Glutamatergic neuron (in vitro differentiated cells): ENCODE data around the gene NCAM1. TPM values are rescaled to one million over a fixed set of nuclear protein-coding genes. Genes with fewer than 3 reads are reported as not detected.
A peak's percentile ranks its signal among the peaks of the same experiment; 100 is the strongest.

ENCODE experiments used
- DNase-seq: peaks from one replicate; pipeline ENCODE4 v3.0.0; 2022
- H3K27ac Mint-ChIP-seq: one replicate; pipeline ENCODE4 v1.8.0; 2020; ENCODE audit warnings: mild to moderate bottlenecking, mixed read lengths, inconsistent platforms; ENCODE audit not compliant: unreplicated experiment
- H3K27me3 Mint-ChIP-seq: one replicate; pipeline ENCODE4 v1.8.0; 2020; ENCODE audit warnings: mild to moderate bottlenecking, moderate library complexity, mixed read lengths, inconsistent platforms; ENCODE audit not compliant: unreplicated experiment
- H3K36me3 Mint-ChIP-seq: one replicate; pipeline ENCODE4 v1.8.0; 2020; ENCODE audit warnings: mild to moderate bottlenecking, mixed read lengths, inconsistent platforms; ENCODE audit not compliant: unreplicated experiment
- H3K4me1 Mint-ChIP-seq: one replicate; pipeline ENCODE4 v1.8.0; 2020; ENCODE audit warnings: mild to moderate bottlenecking, low read depth, mixed read lengths, inconsistent platforms; ENCODE audit not compliant: unreplicated experiment
- H3K4me3 Mint-ChIP-seq: one replicate; pipeline ENCODE4 v1.8.0; 2020; ENCODE audit warnings: mild to moderate bottlenecking, mixed read lengths, inconsistent platforms; ENCODE audit not compliant: unreplicated experiment
- H3K9me3 Mint-ChIP-seq: one replicate; pipeline ENCODE4 v1.8.0; 2020; ENCODE audit warnings: mild to moderate bottlenecking, moderate library complexity, mixed read lengths, inconsistent platforms; ENCODE audit not compliant: unreplicated experiment
- total RNA-seq: library from RNA; stranded (reverse); fragmentation: NEBNext Ultra II Directional; extraction: Animal tissue kit (Norgen Biotek cat#: 25700); gene quantifications from one replicate; pipeline ENCODE4 v1.2.1, GENCODE V29; 2021; ENCODE audit not compliant: unreplicated experiment
- TF ChIP-seq, protein P1 (sequence below): fragments of 200-600 bp; sonication (generic); IDR thresholded peaks from one replicate; pipeline ENCODE4 v1.5.0; 2021; ENCODE audit not compliant: partially characterized antibody, unreplicated experiment

NCAM1 gene
- total RNA-seq, 1 donor from 2014 or later, result 819 TPM

DNA sequence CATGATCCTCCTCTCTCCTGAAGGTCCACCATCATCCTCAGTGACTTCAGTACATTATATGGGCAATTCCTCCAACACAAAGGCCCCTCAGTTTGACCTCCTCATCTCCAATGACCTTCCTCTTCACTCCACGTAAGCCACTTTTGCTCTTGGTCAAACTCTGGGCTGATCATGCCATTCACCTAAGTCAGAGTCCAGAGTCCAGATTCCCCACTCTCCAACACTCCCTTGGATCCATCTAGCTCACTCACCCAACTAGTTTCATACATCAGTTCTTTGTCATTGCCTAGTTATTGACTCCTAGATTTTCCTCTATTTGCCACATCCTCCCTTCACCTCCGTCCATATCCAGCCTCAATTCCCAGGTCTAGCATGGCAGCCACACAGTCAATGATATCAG, 322.7 kb downstream of the NCAM1 start:
- H3K36me3 Mint-ChIP-seq, result peaks cover 8% of the 10 kb centered on the region
- H3K4me1 Mint-ChIP-seq, result peaks cover 17% of the 10 kb centered on the region
- peaks cover 9% of the 10 kb centered on the region for H3K27me3 Mint-ChIP-seq
- TF ChIP-seq, protein P1, sequence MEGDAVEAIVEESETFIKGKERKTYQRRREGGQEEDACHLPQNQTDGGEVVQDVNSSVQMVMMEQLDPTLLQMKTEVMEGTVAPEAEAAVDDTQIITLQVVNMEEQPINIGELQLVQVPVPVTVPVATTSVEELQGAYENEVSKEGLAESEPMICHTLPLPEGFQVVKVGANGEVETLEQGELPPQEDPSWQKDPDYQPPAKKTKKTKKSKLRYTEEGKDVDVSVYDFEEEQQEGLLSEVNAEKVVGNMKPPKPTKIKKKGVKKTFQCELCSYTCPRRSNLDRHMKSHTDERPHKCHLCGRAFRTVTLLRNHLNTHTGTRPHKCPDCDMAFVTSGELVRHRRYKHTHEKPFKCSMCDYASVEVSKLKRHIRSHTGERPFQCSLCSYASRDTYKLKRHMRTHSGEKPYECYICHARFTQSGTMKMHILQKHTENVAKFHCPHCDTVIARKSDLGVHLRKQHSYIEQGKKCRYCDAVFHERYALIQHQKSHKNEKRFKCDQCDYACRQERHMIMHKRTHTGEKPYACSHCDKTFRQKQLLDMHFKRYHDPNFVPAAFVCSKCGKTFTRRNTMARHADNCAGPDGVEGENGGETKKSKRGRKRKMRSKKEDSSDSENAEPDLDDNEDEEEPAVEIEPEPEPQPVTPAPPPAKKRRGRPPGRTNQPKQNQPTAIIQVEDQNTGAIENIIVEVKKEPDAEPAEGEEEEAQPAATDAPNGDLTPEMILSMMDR, result no peak
- no peak for DNase-seq
- no peak overlapping the region for H3K4me3 Mint-ChIP-seq
- no peak overlapping the region for H3K27ac Mint-ChIP-seq
- H3K9me3 Mint-ChIP-seq, result peaks cover 3% of the 10 kb centered on the region

DNA sequence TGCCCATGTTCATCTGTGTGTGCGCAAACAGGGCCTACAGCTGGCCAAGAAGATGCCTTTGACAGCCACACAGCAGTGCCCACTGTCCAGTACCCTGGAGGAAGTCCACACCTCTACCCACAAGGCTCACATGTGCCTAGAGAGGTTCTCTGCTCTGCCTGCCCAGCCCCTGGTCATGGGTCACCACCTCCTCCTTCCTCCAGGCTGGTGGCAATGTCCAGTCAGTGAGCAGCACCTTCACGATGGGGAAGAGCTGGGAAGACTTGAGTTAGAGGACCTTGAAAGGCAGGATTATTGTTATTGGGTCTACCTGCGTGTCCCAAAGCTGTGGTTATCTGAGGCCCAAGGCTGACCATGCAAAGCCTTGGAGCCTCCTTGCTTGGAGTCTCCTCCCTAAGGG, 324.8 kb downstream of the NCAM1 start:
- Mint-ChIP-seq H3K27ac (no peak overlapping the region), H3K9me3 (peaks cover 3% of the 10 kb centered on the region), H3K4me1 (peaks cover 19% of the 10 kb centered on the region), H3K27me3 (peaks cover 9% of the 10 kb centered on the region), H3K36me3 (peaks cover 4% of the 10 kb centered on the region), H3K4me3 (no peak overlapping the region)
- DNase-seq, result no peak
- TF ChIP-seq, protein P1, result no peak

DNA sequence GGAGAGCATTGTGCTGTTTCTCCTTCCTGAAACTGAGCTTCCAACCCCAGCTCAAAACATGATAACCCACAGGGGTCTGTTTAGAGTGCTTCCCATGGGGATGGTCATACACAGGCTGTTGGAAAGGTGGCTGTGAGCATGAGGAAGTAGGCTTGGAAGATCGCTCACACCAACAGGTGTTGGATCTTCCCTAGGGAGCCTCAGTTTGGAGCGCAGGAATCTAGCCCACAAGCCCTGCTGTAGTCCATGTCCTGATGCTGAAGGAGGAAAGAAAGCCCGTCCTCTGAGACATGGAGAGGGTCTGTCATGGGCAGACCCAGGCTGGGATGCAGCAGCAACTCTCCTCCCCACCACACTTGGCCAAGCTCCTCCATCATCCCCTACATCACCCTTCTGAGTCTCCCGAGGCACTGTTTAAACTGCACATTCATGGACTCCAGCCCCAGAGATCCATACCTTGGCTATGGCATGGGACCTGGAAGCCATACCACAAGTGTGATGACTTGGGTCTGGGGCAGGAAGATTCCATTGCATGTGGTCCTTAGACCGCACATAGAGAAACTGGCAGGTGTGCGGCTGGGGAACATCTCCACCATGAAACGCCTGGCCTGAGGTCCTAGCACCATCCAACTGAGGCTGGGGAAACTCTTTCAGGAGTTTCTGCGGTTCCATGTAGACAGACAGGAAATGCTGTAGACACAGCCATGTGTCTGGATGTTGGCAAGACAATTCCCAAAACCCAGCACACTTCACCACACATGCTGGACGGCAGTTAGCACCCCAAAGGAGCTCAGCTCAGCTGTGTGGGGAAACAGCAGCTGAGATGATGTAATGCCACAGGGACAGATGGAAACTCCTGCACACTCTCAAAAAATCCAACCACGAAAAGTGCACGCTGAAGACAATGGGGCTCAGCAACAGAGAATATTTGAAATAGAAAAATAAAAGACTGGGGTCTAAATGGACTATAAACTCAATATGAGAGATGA, 325.6 kb downstream of the NCAM1 start:
- peak overlapping the region; percentile 62 for H3K27ac Mint-ChIP-seq
- H3K36me3 Mint-ChIP-seq, result peaks cover 4% of the 10 kb centered on the region
- peaks cover 19% of the 10 kb centered on the region for H3K4me1 Mint-ChIP-seq
- H3K9me3 Mint-ChIP-seq, result peaks cover 3% of the 10 kb centered on the region
- no peak overlapping the region for H3K4me3 Mint-ChIP-seq
- peaks cover 9% of the 10 kb centered on the region for H3K27me3 Mint-ChIP-seq
- no peak for DNase-seq
- TF ChIP-seq, protein P1, result no peak

DNA sequence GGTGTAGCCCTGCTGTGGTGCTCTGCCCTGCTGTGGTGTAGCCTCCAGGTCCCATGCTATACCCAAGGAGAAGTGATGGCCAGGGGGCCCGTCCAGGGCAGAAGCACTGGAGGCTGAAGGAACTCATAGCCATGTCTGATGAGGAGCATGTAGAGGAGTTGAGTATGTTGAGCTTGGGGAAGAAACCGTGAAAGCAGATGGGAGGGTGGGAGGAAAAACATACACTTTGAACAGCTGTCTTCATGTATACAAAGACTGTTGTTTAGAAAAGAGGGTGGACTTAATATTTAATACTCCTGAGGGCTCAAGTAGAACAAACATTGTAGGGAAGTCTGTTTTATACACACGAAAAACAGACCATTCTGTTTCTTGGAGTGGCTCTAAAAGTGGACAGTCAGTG, 326.6 kb downstream of the NCAM1 start:
- no peak for DNase-seq
- H3K4me3 Mint-ChIP-seq, result no peak overlapping the region
- peak overlapping the region; percentile 62 for H3K27ac Mint-ChIP-seq
- H3K36me3 Mint-ChIP-seq, result peaks cover 4% of the 10 kb centered on the region
- peaks cover 9% of the 10 kb centered on the region for H3K27me3 Mint-ChIP-seq
- peaks cover 19% of the 10 kb centered on the region for H3K4me1 Mint-ChIP-seq
- peaks cover 3% of the 10 kb centered on the region for H3K9me3 Mint-ChIP-seq
- TF ChIP-seq, protein P1, result no peak

DNA sequence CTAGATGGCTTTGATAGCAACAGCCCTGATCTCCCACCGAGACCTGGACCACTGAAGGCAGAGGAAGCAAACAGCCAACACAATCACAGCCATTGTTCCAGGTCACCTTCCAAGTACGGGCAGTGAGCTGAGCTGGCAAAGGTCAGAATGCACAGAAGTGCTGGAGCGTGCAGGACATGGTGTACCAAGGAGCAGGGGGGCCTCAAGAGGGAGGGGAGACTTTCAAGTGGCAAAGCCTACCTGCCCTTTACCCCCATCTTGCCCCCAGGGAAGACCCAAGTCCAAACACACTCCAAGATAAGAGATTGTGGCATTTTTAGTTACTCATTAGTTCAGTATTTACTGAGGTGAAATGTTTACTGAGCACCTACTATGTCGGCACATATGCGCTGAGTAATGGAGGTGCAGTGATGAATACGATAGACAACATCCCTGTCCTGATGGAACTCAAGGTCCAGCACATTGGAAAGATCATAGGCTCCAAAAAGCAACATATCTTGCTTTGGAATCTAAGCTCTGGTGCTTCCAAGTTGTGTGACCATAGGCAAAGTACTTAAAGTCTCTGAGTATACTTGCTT, 327.2 kb downstream of the NCAM1 start:
- H3K4me1 Mint-ChIP-seq, result peaks cover 20% of the 10 kb centered on the region
- peaks cover 3% of the 10 kb centered on the region for H3K9me3 Mint-ChIP-seq
- TF ChIP-seq, protein P1, result no peak
- no peak overlapping the region for H3K27ac Mint-ChIP-seq
- DNase-seq, result no peak
- peaks cover 4% of the 10 kb centered on the region for H3K36me3 Mint-ChIP-seq
- peaks cover 9% of the 10 kb centered on the region for H3K27me3 Mint-ChIP-seq
- no peak overlapping the region for H3K4me3 Mint-ChIP-seq
